ENCODE results near the gene PRKAR2A.

GRCh38 chr3:48696601-48697000 lies 151.1 kb downstream of the PRKAR2A start:
- TF ChIP-seq FOXM1 (IDR thresholded peaks at IDR 0.05; ENCODE audit: low read depth) (no peak), FOXM1 (CRISPR knock-in tag; IDR thresholded peaks at IDR 0.05; ENCODE audit: low read depth) (no peak), ZNF282 (CRISPR knock-in tag; IDR thresholded peaks at IDR 0.05) (no peak), FOXJ3 (CRISPR knock-in tag; IDR thresholded peaks at IDR 0.05) (no peak), RNF2 (IDR thresholded peaks at IDR 0.05) (no peak)

Data from K562 (cell line).